Right lobe of liver (tissue), 6 donors: ENCODE data around the gene HIF1AN. TPM values are rescaled to one million over a fixed set of nuclear protein-coding genes. Genes with fewer than 3 reads are reported as not detected.
A peak's percentile ranks its signal among the peaks of the same experiment; 100 is the strongest.

Experiments
- ATAC-seq, 4 donors: fragments of 200-7000 bp; cut with Tn5 transposase; one replicate each; pipeline ENCODE4 v1.9.1; 2020; ENCODE audit warnings: mild to moderate bottlenecking in 4 of 4, moderate library complexity in 4 of 4
- DNase-seq, 3 donors: peaks; one replicate each; pipeline ENCODE4 v3.0.0-alpha.2; 2020
- H3K27ac ChIP-seq, 3 donors: fragments of 200-600 bp; one replicate each; pipeline ENCODE4 v1.8.0; 2022
- H3K27me3 ChIP-seq, 2 donors: fragments of 200-600 bp; one replicate each; pipeline ENCODE4 v1.8.0; 2022
- H3K36me3 ChIP-seq, 4 donors: fragments of 200-600 bp; sonication (generic) in 1 of 4; one replicate each; pipeline versions ENCODE4 v1.5.1 to v1.8.0; 2017 to 2022; ENCODE audit warnings: control low read depth in 1 of 4
- H3K4me1 ChIP-seq, 4 donors: fragments of 200-600 bp; sonication (generic) in 1 of 4; one replicate each; pipeline versions ENCODE4 v1.5.1 to v1.8.0; 2017 to 2022; ENCODE audit warnings: control low read depth in 1 of 4
- H3K4me3 ChIP-seq, 3 donors: fragments of 200-600 bp; one replicate each; pipeline ENCODE4 v1.8.0; 2022
- H3K9me3 ChIP-seq, 4 donors: fragments of 200-600 bp; sonication (generic) in 1 of 4; one replicate each; pipeline versions ENCODE4 v1.5.1 to v1.8.0; 2017 to 2022; ENCODE audit warnings: control low read depth in 1 of 4
- CTCF ChIP-seq, 4 donors: fragments of 200-600 bp in 3 of 4; fragments of 450-650 bp in 1 of 4; IDR thresholded peaks; one replicate each; pipeline versions ENCODE4 v1.5.1 to v1.8.0; 2016 to 2022; ENCODE audit warnings: antibody characterized with exemption in 4 of 4, mild to moderate bottlenecking in 2 of 4
- POLR2A ChIP-seq: fragments of 450-650 bp; IDR thresholded peaks from one replicate; pipeline ENCODE4 v1.6.1; 2017; ENCODE audit warnings: antibody characterized with exemption, mild to moderate bottlenecking
- WGBS: methylation state at CpG from one replicate; pipeline ENCODE4 v1.1.6; 2018; ENCODE audit warnings: low coverage, low lambda C conversion rate; ENCODE audit not compliant: insufficient coverage; ENCODE audit errors: missing lambda C conversion rate; 5-methylcytosine and 5-hydroxymethylcytosine counted together
- intact Hi-C, 2 donors: fragments of 100-400 bp; cut with DNase I; formaldehyde crosslinking; loops; one replicate each; pipeline versions ENCODE4 v1.11.2 to v1.14.1; 2022
- total RNA-seq, 6 experiments: library from RNA; depleted of rRNA in 2 of 6; stranded (reverse); fragments of >200 nt in 2 of 6; fragmentation: NEBNext Ultra II Directional in 3 of 6; extraction: Animal tissue kit (Norgen Biotek cat#: 25700) in 3 of 6; gene quantifications; one replicate each; pipeline versions ENCODE4 v1.1.0 to v1.2.4, GENCODE V29; 2016 to 2023
- donor health status: DM: no; HTN: yes; CAD: no.
- donor health status: DM: no; HTN: no; CAD: no.
- donor health status: DM: no; HTN: no; CAD: no.
- donor health status: DM: no; HTN: yes; CAD: no.
- donor health status: DM: no; HTN: yes; CAD: no.

HIF1AN gene
- total RNA-seq, 6 experiments from 2014 or later: 4.5 to 13.9 (median 11.3) TPM

GRCh38 chr10:100534726-100535125, 1.0 kb upstream of the HIF1AN start:
- TF ChIP-seq POLR2A: no peak
- no peak for TF ChIP-seq CTCF (IDR thresholded peaks at IDR 0.05)
- peaks cover 0 to 17% (median 4%) of the 10 kb centered on the region in 4 donors for H3K4me1 ChIP-seq
- 30% methylated on average over 2 of the region's 2 CpGs for WGBS

GRCh38 chr10:100535338-100535714, 417 bp upstream of the HIF1AN start:
- ATAC-seq (peak in 2 of 4 donors; percentile 11 to 14), DNase-seq (no peak)
- Histone ChIP-seq H3K4me3 (peak overlapping the region; percentile 71 to 82 (median 74)), H3K4me1 (peaks cover 0 to 17% (median 4%) of the 10 kb centered on the region in 4 donors), H3K27ac (peak overlapping the region in 1 of 3 donors; percentile 13), H3K9me3 (no peaks in the 10 kb centered on the region), H3K36me3 (peaks cover 0 to 16% (median 4%) of the 10 kb centered on the region in 4 donors), H3K27me3 (no peaks in the 10 kb centered on the region)
- intact Hi-C loops: no loop called here
- WGBS: 44% methylated on average over 4 of the region's 4 CpGs
- TF ChIP-seq CTCF (IDR thresholded peaks at IDR 0.05): no peak

More at GRCh38 chr10:100534726-100535125, 1.0 kb upstream of the HIF1AN start:
- intact Hi-C loops: no loop called here
- Histone ChIP-seq H3K4me3 (no peak overlapping the region), H3K27me3 (no peaks in the 10 kb centered on the region), H3K36me3 (peaks cover 0 to 10% (median 4%) of the 10 kb centered on the region in 4 donors), H3K9me3 (no peaks in the 10 kb centered on the region), H3K27ac (no peak overlapping the region)
- no peak for DNase-seq
- no peak for ATAC-seq

- H3K4me3 ChIP-seq: no peak overlapping the region
- intact Hi-C loops: no loop called here
- ATAC-seq: no peak
- no peak overlapping the region for H3K27ac ChIP-seq
- H3K4me1 ChIP-seq: peaks cover 0 to 17% (median 4%) of the 10 kb centered on the region in 4 donors
- WGBS: 87% methylated on average over 4 of the region's 4 CpGs
- H3K36me3 ChIP-seq: peaks cover 0 to 37% (median 6%) of the 10 kb centered on the region in 4 donors
- TF ChIP-seq CTCF (IDR thresholded peaks at IDR 0.05) (no peak), POLR2A (no peak)
- no peak for DNase-seq
- no peaks in the 10 kb centered on the region for H3K9me3 ChIP-seq
- H3K27me3 ChIP-seq: no peaks in the 10 kb centered on the region
These were observed 1.7 kb downstream of the HIF1AN start for GRCh38 chr10:100537475-100537874.

- Histone ChIP-seq H3K36me3 (peaks cover 5 to 88% (median 16%) of the 10 kb centered on the region in 4 donors), H3K4me3 (no peak overlapping the region), H3K9me3 (no peaks in the 10 kb centered on the region), H3K27me3 (no peaks in the 10 kb centered on the region), H3K4me1 (no peaks in the 10 kb centered on the region), H3K27ac (no peak overlapping the region)
- no peak for TF ChIP-seq POLR2A
- TF ChIP-seq CTCF (IDR thresholded peaks at IDR 0.05): no peak
- ATAC-seq (no peak), DNase-seq (no peak)
- intact Hi-C loops: no loop called here
- 95% methylated on average over 3 of the region's 5 CpGs for whole genome bisulfite sequencing
These were observed 9.2 kb downstream of the HIF1AN start for GRCh38 chr10:100544950-100545349.

GRCh38 chr10:100551196-100551595, 15.5 kb downstream of the HIF1AN start:
- intact Hi-C loops: no loop called here
- no peak for TF ChIP-seq POLR2A
- no peak for TF ChIP-seq CTCF (IDR thresholded peaks at IDR 0.05)
- Histone ChIP-seq H3K27ac (no peak overlapping the region), H3K4me3 (no peak overlapping the region), H3K4me1 (peaks cover 0 to 12% (median 6%) of the 10 kb centered on the region in 4 donors), H3K9me3 (no peaks in the 10 kb centered on the region), H3K27me3 (no peaks in the 10 kb centered on the region), H3K36me3 (peaks cover 8 to 33% (median 11%) of the 10 kb centered on the region in 4 donors)
- ATAC-seq (no peak), DNase-seq (no peak)
- WGBS: 59% methylated on average over 3 of the region's 4 CpGs
